PC-9 (cell line): Measurements from ENCODE around the gene SERTAD1. TPM values are rescaled to one million over a fixed set of nuclear protein-coding genes. Genes with fewer than 3 reads are reported as not detected.

Experiments used
- BruUV-seq: library from RNA; stranded (reverse); fragments of 400-500 nt; replicated peaks from 2 replicates; lab custom pipeline; 2021; lab: Mats Ljungman, UMichigan
- CTCF ChIA-PET: fragments of 300-600 bp; sonication (Branson Sonifier 250); formaldehyde crosslinking; loops from one replicate; lab custom pipeline; 2022; ENCODE audit warnings: antibody characterized with exemption; lab: Charles Lee
- POLR2A ChIA-PET: fragments of 300-600 bp; sonication (Branson Sonifier 250); formaldehyde crosslinking; loops from one replicate; lab custom pipeline; 2022; ENCODE audit warnings: antibody characterized with exemption; ENCODE audit not compliant: unreplicated experiment; lab: Charles Lee
- DNase-seq, 2 experiments: peaks; one replicate each; pipeline versions ENCODE4 v3.0.0 to v3.0.0-alpha.2; 2015 to 2022; ENCODE audit warnings: mixed read lengths in 1 of 2
- H2AFZ ChIP-seq: fragments of 200-600 bp; sonication (generic); 2 replicates; pipeline ENCODE4 v1.8.1; 2017; ENCODE audit warnings: antibody characterized with exemption
- H3F3A ChIP-seq: fragments of 200-600 bp; sonication (generic); 2 replicates; pipeline ENCODE4 v1.8.1; 2017; ENCODE audit warnings: antibody characterized with exemption, mild to moderate bottlenecking, low read depth; ENCODE audit not compliant: insufficient read depth
- H3K27ac ChIP-seq: fragments of 200-600 bp; sonication (generic); 2 replicates; pipeline ENCODE4 v1.6.1; 2016; ENCODE audit warnings: mixed run types
- H3K27me3 ChIP-seq: fragments of 200-600 bp; sonication (generic); 2 replicates; pipeline ENCODE4 v1.6.1; 2016; ENCODE audit warnings: low read depth, mixed run types; ENCODE audit not compliant: insufficient read depth
- H3K36me3 ChIP-seq: fragments of 200-600 bp; sonication (generic); 2 replicates; pipeline ENCODE4 v1.6.1; 2016; ENCODE audit warnings: low read depth, mixed run types
- H3K4me1 ChIP-seq: fragments of 200-600 bp; sonication (generic); replicated peaks from 2 replicates; pipeline ENCODE4 v1.6.1; 2016; ENCODE audit warnings: mixed run types; ENCODE audit not compliant: insufficient read depth
- H3K4me2 ChIP-seq: fragments of 200-600 bp; sonication (generic); 2 replicates; pipeline ENCODE4 v1.6.1; 2017; ENCODE audit warnings: mixed run types
- H3K4me3 ChIP-seq: fragments of 200-600 bp; sonication (generic); 2 replicates; pipeline ENCODE4 v1.6.1; 2016; ENCODE audit warnings: mixed run types
- H3K79me2 ChIP-seq: fragments of 200-600 bp; sonication (generic); 2 replicates; pipeline ENCODE4 v1.6.1; 2017; ENCODE audit warnings: low read depth, mixed run types
- H3K9me2 ChIP-seq: fragments of 200-600 bp; sonication (generic); 2 replicates; pipeline ENCODE4 v1.8.1; 2017; ENCODE audit warnings: mild to moderate bottlenecking; ENCODE audit not compliant: insufficient read depth
- H3K9me3 ChIP-seq: fragments of 200-600 bp; sonication (generic); 2 replicates; pipeline ENCODE4 v1.8.1; 2016; ENCODE audit warnings: low read depth; ENCODE audit not compliant: insufficient read depth
- H4K20me1 ChIP-seq: fragments of 200-600 bp; sonication (generic); 2 replicates; pipeline ENCODE4 v1.8.1; 2017; ENCODE audit not compliant: insufficient read depth
- EZH2 ChIP-seq: fragments of 200-600 bp; sonication (generic); IDR thresholded peaks from 2 replicates; pipeline ENCODE4 v1.8.0; 2017; ENCODE audit warnings: antibody characterized with exemption, low read depth
- intact Hi-C: fragments of 100-400 bp; cut with micrococcal nuclease; formaldehyde crosslinking; loops from one replicate; pipeline ENCODE4 v1.10.0; 2022; ENCODE audit not compliant: unreplicated experiment
- total RNA-seq: library from RNA; stranded (reverse); gene quantifications from 2 replicates; pipeline ENCODE4 v1.2.3, GENCODE V29; 2021
- TF ChIP-seq, protein P1 (sequence below): fragments of 200-600 bp; sonication (generic); conservative IDR thresholded peaks from 2 replicates; pipeline ENCODE4 v1.6.1; 2017; ENCODE audit warnings: mixed run types, antibody characterized with exemption, mild to moderate bottlenecking, moderate library complexity

Gene SERTAD1
- total RNA-seq, 1 experiment from 2014 or later = 7.8 TPM

DNA sequence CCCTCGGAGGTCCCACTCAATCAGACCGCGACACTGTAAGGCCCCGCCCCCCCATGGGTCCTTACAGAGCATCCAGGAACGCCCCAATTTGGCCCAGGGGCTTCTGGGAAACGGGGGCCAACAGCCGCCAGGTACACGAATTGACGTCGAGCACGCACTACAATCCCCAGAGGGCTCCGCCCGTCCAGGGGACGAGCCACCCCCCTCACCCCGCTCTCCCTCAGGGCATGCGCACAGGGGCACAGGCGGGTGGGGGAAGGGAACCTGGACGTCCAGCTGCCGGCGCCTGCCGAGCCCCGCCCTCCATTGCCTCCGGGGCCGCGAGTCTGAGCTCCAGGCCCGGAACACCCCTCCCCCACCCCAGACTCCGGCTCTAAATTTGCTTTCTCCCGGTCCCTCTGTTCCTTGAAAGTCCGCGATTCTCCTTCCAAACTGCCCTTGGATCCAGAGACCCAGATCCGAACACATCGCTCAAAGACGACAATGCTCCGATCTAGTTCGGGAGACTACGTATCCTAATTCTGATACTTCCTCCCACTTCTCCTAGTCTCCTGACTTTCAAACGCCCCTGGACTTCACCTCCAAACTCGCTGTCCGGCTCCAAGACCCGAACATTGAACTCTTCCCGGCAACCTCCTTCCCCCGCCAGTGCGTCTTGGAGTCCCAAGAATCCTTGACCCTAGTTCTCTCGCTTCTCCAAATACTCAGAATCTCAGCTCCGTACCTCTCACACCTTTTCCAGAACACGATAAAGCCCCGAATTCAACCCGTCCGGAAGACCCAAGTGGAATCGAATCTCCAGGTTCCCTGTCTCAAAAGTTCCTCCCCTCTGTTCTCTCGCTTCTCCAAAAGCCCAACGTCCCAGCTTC lies 17.6 kb upstream of the SERTAD1 start:
- Histone ChIP-seq H2AFZ (peak overlapping the region; percentile 83), H3K27me3 (no peaks in the 10 kb centered on the region), H3K4me3 (peak overlapping the region; percentile 75), H3K9me2 (no peaks in the 10 kb centered on the region), H4K20me1 (peaks cover 20% of the 10 kb centered on the region), H3K79me2 (peaks cover 30% of the 10 kb centered on the region), H3K36me3 (no peaks in the 10 kb centered on the region; the same call in 1 of the 2 replicates), H3K27ac (peak overlapping the region; percentile 70), H3K4me2 (peak overlapping the region; percentile 86), H3F3A (peaks cover 53% of the 10 kb centered on the region), H3K4me1 (peaks cover 12% of the 10 kb centered on the region), H3K9me3 (no peaks in the 10 kb centered on the region)
- intact Hi-C loops = loop anchor here (1.0 to 5.0 kb wide), 4 partner anchors 10 to 96 kb away; partner anchors contain the start of genes C19orf47, PLD3 and SERTAD1
- peak; percentile 98 to 100 for DNase-seq
- ChIA-PET CTCF (interaction anchor here (0.6 to 1.3 kb wide), 5 partner anchors 12 to 23 kb away, joined by 3 to 12 read pairs (median 4); no protein-coding TSS in a partner anchor), POLR2A (interaction anchor here (0.5 to 1.3 kb wide), 11 partner anchors 9 to 865 kb away, joined by 3 to 12 read pairs (median 4); partner anchors contain the start of genes BLVRB and SERTAD1)
- BruUV-seq = TSS peak; percentile 68
- TF ChIP-seq, protein P1, sequence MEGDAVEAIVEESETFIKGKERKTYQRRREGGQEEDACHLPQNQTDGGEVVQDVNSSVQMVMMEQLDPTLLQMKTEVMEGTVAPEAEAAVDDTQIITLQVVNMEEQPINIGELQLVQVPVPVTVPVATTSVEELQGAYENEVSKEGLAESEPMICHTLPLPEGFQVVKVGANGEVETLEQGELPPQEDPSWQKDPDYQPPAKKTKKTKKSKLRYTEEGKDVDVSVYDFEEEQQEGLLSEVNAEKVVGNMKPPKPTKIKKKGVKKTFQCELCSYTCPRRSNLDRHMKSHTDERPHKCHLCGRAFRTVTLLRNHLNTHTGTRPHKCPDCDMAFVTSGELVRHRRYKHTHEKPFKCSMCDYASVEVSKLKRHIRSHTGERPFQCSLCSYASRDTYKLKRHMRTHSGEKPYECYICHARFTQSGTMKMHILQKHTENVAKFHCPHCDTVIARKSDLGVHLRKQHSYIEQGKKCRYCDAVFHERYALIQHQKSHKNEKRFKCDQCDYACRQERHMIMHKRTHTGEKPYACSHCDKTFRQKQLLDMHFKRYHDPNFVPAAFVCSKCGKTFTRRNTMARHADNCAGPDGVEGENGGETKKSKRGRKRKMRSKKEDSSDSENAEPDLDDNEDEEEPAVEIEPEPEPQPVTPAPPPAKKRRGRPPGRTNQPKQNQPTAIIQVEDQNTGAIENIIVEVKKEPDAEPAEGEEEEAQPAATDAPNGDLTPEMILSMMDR = no peak
- TF ChIP-seq EZH2 = no peak

DNA sequence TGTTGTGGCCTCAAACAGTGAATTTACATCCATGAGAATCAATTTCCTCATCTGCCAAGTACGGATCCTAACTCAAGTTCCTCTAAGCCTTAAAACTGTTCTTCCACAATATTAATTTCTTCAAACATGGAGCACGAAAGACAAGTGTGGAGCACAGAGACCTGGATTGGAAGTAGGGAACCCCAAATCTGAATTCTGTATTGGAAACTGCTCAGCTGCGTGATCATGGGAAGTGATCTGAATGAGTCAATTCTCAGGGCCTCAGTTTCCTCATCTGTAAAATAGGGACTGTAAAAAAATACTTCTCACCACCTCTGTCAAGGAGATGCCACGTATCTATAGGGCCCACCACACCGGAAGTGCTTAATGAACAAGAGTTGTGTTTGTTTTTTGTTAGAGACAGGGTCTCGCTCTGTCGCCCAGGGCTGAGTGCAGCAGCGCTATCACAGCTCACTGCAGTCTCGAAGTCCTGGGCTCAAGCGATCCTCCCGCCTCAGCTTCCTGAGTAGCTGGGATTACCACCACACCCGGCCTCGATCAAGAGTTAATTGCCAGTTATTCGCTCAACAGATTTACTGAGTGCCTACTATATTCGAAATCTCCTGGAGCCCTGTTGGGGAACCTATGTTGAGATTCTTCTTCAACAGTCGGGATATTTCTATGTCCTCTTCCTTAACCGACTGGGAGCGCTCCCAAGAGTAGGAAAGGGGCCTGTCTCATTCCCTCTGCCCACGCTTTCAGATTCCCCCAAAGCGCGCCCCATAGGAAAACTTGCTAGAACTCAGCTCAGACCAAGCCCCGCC lies 16.7 kb upstream of the SERTAD1 start:
- ChIA-PET CTCF (interaction anchor here (0.6 to 1.3 kb wide), 5 partner anchors 11 to 22 kb away, joined by 3 to 12 read pairs (median 4); no protein-coding TSS in a partner anchor), POLR2A (interaction anchor here (0.5 to 1.3 kb wide), 13 partner anchors 8 to 997 kb away, joined by 3 to 12 read pairs (median 4); partner anchors contain the start of genes BLVRB and SERTAD1)
- DNase-seq = no peak
- Histone ChIP-seq H3K79me2 (peaks cover 30% of the 10 kb centered on the region), H3K4me1 (peaks cover 12% of the 10 kb centered on the region), H2AFZ (peak overlapping the region; percentile 23; the same call in 1 of the 2 replicates), H3K27me3 (no peaks in the 10 kb centered on the region), H3F3A (peaks cover 57% of the 10 kb centered on the region), H3K4me2 (peak overlapping the region; percentile 86), H3K9me3 (no peaks in the 10 kb centered on the region), H3K4me3 (peak overlapping the region; percentile 75), H3K9me2 (no peaks in the 10 kb centered on the region), H3K27ac (peak overlapping the region; percentile 31), H3K36me3 (no peaks in the 10 kb centered on the region; the same call in 1 of the 2 replicates), H4K20me1 (peaks cover 20% of the 10 kb centered on the region)
- BruUV-seq = TSS peak; percentile 35
- no peak for TF ChIP-seq EZH2
- TF ChIP-seq, protein P1 = no peak
- intact Hi-C loops = loop anchor here (1.0 to 5.0 kb wide), 4 partner anchors 9 to 95 kb away; partner anchors contain the start of genes C19orf47, PLD3 and SERTAD1
